Measurements from ENCODE around the gene WDR87.
"Not testable (repeated sequence)": the region's sequence is repeated elsewhere in the genome, so short reads cannot be mapped to it uniquely, and the experiment has no call there.

The WDR87 gene

GRCh38 chr19:37874784-37875183, 31.6 kb downstream of the WDR87 start:
- no peak for DNase-seq

- no peak for DNase-seq
These were observed 34.0 kb downstream of the WDR87 start for GRCh38 chr19:37872383-37872782.

GRCh38 chr19:37869766-37870340, 36.5 kb downstream of the WDR87 start:
- DNase-seq = no peak

- DNase-seq = no peak
These were observed 38.6 kb downstream of the WDR87 start for GRCh38 chr19:37867831-37868230.

GRCh38 chr19:37865930-37866329, 40.5 kb downstream of the WDR87 start:
- DNase-seq = not testable (repeated sequence)

GRCh38 chr19:37864501-37864900, 41.9 kb downstream of the WDR87 start:
- no peak for DNase-seq

DNA sequence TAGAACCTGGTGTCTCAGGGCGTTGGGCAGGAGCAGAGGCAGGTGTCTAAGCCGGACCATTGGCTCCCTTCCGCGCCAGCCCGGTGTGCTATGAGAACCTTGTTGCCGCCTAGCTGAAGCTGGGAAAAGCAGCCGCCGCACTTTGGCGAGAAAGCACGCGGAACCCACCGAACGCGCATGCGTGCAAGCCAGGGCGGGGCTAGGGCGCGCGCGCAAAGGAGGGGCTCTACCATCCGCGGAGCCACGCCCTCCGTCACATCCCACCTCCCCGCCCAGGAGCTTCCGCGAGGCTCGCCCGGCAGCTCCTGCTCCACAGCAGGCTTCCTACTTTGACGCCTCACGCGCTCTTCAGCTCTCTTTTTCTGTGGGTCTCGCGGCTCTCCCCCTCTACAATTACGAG, 51.3 kb downstream of the WDR87 start:
- DNase-seq = no peak

DNA sequence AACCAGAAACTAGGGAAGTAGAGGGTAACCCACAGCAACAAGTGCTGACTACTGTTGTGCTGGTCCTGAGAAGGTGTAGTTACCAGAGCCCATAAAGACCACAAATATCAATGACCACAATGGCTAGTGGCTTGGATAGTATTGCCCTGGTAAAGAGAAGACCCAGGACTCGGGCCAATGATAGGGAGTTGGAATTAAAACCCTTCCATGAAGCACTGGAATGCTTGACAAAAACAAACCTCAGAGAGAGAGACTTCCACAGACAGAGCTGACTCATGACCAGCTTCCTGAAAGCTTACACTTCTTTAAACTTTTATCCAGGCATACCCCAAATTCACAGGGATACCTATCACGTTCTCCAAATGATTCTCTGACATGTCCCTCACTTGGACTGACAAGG, 60.5 kb downstream of the WDR87 start:
- DNase-seq = no peak

Measured in NCI-H1048 (cell line).